ENCODE results near the gene SLC6A8.
"Not testable (repeated sequence)": the region's sequence is repeated elsewhere in the genome, so short reads cannot be mapped to it uniquely, and the experiment has no call there.

The SLC6A8 gene

GRCh38 chrX:153709726-153710674 is 22.3 kb downstream of the SLC6A8 start:
- DNase-seq = no peak

- no peak for DNase-seq
Observed at GRCh38 chrX:153714256-153714655, 26.5 kb downstream of the SLC6A8 start.

DNA sequence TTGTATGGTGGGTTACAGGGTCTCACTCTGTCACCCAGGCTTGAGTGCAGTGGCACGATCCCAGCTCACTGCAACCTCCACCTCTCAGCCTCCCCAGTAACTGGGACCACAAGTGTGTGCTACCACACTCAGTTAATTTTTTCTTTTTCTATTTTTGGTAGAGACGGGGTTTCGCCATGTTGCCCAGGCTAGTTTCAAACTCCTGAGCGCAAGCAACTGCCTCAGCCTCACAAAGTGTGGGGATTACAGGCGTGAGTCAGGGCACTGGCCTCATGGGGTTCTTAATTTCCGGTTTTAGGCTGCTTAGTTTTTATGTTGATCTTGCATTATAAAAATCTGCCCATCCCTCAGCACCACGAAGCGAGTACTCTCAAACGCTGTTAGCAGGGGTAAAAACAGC is 29.7 kb downstream of the SLC6A8 start:
- no peak for DNase-seq

DNA sequence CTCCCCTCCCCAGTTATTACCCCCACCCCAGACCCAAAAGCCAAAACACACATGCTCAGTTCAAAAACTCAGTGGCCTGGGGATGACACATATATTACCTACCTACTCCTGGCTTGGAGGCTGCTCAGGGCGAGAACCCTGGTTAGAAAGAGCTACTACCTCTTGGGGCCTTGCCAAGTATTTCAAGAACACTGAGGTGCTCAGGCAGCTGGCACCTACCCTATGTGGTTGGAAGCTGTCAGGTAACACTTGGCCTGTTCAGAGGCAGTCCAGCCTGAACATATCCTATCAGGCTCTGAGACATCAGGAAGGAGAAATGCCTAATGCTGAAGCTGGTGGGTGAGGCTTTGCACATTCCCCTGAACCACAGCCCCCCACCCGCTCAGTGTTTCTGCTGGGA is 31.5 kb downstream of the SLC6A8 start:
- no peak for DNase-seq

DNA sequence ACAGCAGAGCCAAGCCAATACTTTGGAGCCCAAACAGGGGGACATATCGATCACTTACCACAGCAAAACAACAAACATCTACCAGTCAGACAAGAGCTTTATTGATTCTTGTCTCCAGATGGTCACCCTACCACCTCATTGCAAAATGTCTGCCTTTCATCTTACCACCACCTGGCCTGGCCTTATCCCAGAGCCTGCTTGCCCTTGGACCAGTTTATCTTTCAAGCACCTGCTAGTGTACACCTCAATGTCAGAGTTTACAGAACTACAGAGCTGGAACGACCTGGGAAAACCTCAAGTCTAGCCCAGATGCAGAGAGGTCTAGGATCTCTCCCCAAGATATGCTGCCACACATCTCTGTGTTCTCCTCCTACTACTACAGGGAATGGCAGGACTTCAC is 32.0 kb downstream of the SLC6A8 start:
- DNase-seq = no peak

- DNase-seq = no peak
Observed at GRCh38 chrX:153722704-153723350, 35.1 kb downstream of the SLC6A8 start.

- peak in 4 of 5 donors; percentile 37 to 63 (median 44) for DNase-seq
Observed at GRCh38 chrX:153723351-153724251, 35.9 kb downstream of the SLC6A8 start.

- DNase-seq = peak; percentile 78 to 88 (median 82)
Observed at GRCh38 chrX:153724252-153725038, 36.7 kb downstream of the SLC6A8 start, which contains the start of the genes ABCD1 and BCAP31. Gene ABCD1 (plus strand): TSS chrX:153724856. CDS start chrX:153725267, 411 bp downstream. Gene BCAP31 (minus strand): TSS chrX:153724387. CDS start chrX:153723244, 1,143 bp downstream.

DNA sequence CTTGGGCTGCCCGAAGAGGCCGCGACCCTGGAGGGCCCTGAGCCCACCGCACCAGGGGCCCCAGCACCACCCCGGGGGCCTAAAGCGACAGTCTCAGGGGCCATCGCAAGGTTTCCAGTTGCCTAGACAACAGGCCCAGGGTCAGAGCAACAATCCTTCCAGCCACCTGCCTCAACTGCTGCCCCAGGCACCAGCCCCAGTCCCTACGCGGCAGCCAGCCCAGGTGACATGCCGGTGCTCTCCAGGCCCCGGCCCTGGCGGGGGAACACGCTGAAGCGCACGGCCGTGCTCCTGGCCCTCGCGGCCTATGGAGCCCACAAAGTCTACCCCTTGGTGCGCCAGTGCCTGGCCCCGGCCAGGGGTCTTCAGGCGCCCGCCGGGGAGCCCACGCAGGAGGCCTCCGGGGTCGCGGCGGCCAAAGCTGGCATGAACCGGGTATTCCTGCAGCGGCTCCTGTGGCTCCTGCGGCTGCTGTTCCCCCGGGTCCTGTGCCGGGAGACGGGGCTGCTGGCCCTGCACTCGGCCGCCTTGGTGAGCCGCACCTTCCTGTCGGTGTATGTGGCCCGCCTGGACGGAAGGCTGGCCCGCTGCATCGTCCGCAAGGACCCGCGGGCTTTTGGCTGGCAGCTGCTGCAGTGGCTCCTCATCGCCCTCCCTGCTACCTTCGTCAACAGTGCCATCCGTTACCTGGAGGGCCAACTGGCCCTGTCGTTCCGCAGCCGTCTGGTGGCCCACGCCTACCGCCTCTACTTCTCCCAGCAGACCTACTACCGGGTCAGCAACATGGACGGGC is 37.5 kb downstream of the SLC6A8 start:
- peak in 1 of 5 donors; percentile 15 for DNase-seq

DNA sequence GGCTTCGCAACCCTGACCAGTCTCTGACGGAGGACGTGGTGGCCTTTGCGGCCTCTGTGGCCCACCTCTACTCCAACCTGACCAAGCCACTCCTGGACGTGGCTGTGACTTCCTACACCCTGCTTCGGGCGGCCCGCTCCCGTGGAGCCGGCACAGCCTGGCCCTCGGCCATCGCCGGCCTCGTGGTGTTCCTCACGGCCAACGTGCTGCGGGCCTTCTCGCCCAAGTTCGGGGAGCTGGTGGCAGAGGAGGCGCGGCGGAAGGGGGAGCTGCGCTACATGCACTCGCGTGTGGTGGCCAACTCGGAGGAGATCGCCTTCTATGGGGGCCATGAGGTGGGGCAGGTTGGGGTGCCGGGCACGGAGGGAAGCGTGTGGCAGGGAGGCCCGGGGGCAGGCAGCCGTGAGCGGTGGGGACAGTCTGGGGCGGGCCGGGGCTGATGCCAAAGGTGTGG is 38.1 kb downstream of the SLC6A8 start:
- DNase-seq = no peak

GRCh38 chrX:153726286-153727122 is 38.8 kb downstream of the SLC6A8 start:
- peak in 4 of 5 donors; percentile 13 to 66 (median 24) for DNase-seq

DNA sequence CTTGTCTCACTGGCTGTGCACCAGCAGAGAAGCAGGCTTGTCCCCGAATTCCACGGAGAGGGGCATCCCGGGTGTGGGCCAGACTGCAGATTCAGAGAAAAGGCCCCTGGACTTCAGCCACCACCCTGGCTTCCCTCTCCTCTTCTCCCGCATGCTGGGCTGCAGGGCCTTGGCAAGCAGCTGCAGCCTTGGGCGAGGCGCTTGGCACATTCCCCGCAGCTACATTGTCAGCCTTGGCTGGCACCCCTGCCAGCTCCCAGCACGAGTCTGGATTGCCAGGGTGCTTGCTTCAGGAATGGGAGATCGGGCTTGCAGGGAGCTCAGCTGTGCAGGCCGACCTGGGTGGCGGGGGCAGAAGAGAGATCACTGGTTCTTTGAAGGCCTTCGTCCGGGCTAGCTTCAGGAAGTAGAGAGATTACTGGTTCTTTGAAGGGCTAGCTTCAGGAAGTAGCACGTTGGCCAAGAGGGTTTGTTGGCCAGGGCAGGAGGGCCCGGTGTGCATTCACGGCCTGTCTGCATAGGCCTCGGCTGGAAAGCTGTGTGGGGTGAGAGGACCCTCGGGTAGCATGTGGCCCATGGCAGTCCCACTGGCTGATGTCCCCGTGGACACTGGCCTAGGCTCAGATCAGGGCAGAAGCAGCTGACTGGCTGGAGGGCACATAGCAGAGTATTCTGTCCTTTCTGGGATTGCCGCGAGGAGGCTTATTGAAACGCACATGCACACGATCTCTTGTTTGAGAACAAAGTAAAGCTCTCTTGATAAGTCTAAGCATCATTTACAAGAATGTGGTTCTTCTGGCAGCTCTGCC is 39.6 kb downstream of the SLC6A8 start:
- DNase-seq = no peak

DNA sequence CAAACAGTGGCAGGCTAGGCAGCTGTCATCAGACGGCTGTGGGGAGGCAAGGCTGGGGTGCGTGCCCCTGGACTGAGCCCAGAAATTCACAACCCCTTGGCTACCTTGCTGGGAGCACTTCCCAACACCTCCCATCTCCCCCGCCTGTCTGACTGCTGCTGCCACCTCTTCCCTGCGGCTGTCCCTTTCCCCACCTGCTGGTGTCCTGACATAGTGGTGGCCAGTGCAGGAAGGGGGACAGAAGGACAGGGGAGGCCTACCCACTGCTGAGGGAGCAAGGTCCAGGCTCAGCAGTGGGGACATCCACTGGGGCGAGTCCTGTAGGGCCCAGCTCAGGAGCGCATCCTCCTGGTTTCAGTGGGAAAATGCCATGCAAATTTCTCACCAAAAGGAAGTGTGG is 40.4 kb downstream of the SLC6A8 start:
- no peak for DNase-seq

GRCh38 chrX:153728951-153729631 is 41.4 kb downstream of the SLC6A8 start:
- DNase-seq = no peak

GRCh38 chrX:153730115-153730514 is 42.4 kb downstream of the SLC6A8 start:
- not testable (repeated sequence) for DNase-seq

DNA sequence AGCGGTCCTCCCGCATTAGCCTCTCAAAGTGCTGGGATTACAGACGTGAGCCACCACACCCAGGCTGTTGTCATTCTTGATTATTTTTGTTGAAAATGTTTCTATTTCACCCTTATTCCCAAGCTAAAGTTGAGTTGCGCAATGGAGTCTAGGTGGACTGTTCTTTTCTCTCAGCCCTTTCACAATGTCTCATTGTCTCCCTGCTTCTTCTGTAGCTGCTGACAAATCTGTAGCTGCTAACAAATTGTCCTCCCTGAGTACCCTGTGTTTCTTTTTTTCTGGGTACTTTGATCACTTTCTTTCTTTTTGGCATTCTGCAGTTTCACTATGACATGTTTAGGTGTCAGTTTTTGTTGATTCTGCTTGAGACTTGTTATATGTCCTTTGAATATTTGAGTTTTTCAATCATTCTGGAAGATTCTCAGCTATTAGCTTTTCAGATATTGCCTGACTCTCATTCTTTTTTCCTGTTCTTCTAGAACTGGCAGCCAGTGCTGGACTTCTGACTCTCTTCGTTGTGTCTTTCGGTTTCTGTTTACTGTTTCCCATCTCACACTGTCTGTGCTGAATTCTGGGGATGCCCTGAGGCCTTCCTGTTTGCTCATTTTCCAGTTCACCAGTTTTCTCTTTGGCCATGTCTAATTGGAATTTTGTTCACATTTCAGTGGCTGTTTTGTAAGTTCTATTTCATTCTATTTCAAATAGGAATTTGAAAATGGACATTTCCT is 43.6 kb downstream of the SLC6A8 start:
- DNase-seq = peak in 1 of 5 donors; percentile 54

DNA sequence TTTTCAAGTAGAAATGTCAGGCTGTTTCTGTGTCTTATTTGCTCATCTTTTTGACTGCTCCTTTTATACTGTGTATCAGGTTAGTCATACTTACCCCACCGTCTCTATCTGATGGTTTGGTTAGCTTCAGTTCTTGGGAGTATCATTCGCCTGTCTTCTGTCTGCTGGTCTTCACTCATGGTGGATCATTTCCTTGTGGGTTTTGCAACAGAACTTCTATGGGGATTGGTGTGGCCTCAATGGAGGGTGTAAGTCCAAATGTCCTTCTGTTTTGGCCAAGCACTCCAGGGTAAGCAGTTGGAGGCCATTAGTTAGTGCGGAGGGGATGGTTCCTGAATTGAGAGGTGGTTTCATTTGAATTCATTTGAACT is 44.1 kb downstream of the SLC6A8 start:
- DNase-seq = no peak

- no peak for DNase-seq
Observed at GRCh38 chrX:153732401-153732800, 44.7 kb downstream of the SLC6A8 start.

All from T-helper 1 cell (primary cell).